Smooth muscle cell (in vitro differentiated cells): Measurements from ENCODE around the gene VGLL1. TPM values are rescaled to one million over a fixed set of nuclear protein-coding genes. Genes with fewer than 3 reads are reported as not detected.

Experiments
- DNase-seq: peaks from one replicate; lab custom pipeline; 2025; ENCODE audit not compliant: unreplicated experiment; lab: John Stamatoyannopoulos, UW
- H2AFZ ChIP-seq: fragments of 200-600 bp; sonication (generic); 2 replicates; pipeline ENCODE4 v1.6.0; 2016; ENCODE audit warnings: antibody characterized with exemption, low read depth, mild to moderate bottlenecking
- H3F3A ChIP-seq: fragments of 200-600 bp; sonication (generic); 2 replicates; pipeline ENCODE4 v1.6.0; 2017; ENCODE audit warnings: antibody characterized with exemption, low read depth
- H3K27ac ChIP-seq: fragments of 200-600 bp; sonication (generic); 2 replicates; pipeline ENCODE4 v1.5.1; 2016; ENCODE audit warnings: low read depth, mild to moderate bottlenecking
- H3K27me3 ChIP-seq: fragments of 200-600 bp; sonication (generic); 2 replicates; pipeline ENCODE4 v1.6.1; 2016; ENCODE audit warnings: low read depth, mild to moderate bottlenecking
- H3K36me3 ChIP-seq: fragments of 200-600 bp; sonication (generic); 2 replicates; pipeline ENCODE4 v1.5.1; 2016; ENCODE audit warnings: low read depth
- H3K4me1 ChIP-seq: fragments of 200-600 bp; sonication (generic); 2 replicates; pipeline ENCODE4 v1.5.1; 2016; ENCODE audit warnings: low read depth
- H3K4me2 ChIP-seq: fragments of 200-600 bp; sonication (generic); 2 replicates; pipeline ENCODE4 v1.6.0; 2016; ENCODE audit warnings: mild to moderate bottlenecking
- H3K4me3 ChIP-seq: fragments of 200-600 bp; sonication (generic); 2 replicates; pipeline ENCODE4 v1.5.1; 2016; ENCODE audit warnings: mild to moderate bottlenecking
- H3K79me2 ChIP-seq: fragments of 200-600 bp; sonication (generic); 2 replicates; pipeline ENCODE4 v1.6.0; 2016; ENCODE audit warnings: low read depth, mild to moderate bottlenecking
- H3K9ac ChIP-seq: fragments of 200-600 bp; sonication (generic); 2 replicates; pipeline ENCODE4 v1.6.0; 2016; ENCODE audit warnings: low read depth
- H3K9me3 ChIP-seq: fragments of 200-600 bp; sonication (generic); replicated peaks from 2 replicates; pipeline ENCODE4 v1.5.1; 2016; ENCODE audit warnings: low read depth
- H4K20me1 ChIP-seq: fragments of 200-600 bp; sonication (generic); 2 replicates; pipeline ENCODE4 v1.6.0; 2016; ENCODE audit warnings: low read depth
- CTCF ChIP-seq: fragments of 200-600 bp; sonication (generic); IDR thresholded peaks from 2 replicates; pipeline ENCODE4 v1.5.1; 2017; ENCODE audit warnings: borderline replicate concordance, mild to moderate bottlenecking, antibody characterized with exemption; ENCODE audit not compliant: insufficient read depth, poor library complexity, severe bottlenecking
- WGBS: methylation state at CpG from one replicate; pipeline ENCODE4 v1.1.7; 2016; ENCODE audit warnings: low lambda C conversion rate; 5-methylcytosine and 5-hydroxymethylcytosine counted together
- polyA plus RNA-seq: library from polyadenylated mRNA; unstranded; fragments of >200 nt; fragmentation: Nextera tagmentation; extraction: Ambion mirVana; gene quantifications from 2 replicates; pipeline ENCODE4 v1.2.1, GENCODE V29; 2016
- total RNA-seq: library from RNA; depleted of rRNA; stranded (reverse); fragments of >200 nt; gene quantifications from 2 replicates; pipeline ENCODE4 v1.2.3, GENCODE V29; 2014

The VGLL1 gene
- total and polyA plus RNA-seq, 2 experiments from 2014 or later = 0.48 to 3.1 TPM

DNA sequence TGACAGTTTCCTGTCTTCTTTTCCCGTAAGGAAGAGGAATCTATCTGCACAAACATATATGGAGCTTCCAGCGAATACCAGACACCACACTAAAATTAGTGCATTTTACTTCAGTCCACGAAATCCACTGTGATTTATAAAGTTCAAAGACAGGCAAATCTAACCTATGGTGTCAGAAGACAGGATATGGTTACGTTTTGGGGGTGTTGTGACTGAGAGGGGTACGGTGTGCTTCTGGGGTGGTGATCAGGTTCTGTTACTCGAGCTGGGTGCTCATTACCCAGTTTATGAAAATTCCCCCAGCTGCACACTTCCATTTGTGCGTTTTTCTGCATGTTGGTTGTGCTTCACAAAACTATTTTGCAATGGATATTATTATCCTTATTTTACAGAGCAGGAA, 10.3 kb downstream of the VGLL1 start:
- WGBS = 51% methylated on average over 7 of the region's 7 CpGs
- Histone ChIP-seq H3K79me2 (no peaks in the 10 kb centered on the region), H3K4me2 (no peak overlapping the region), H3K4me1 (no peaks in the 10 kb centered on the region), H3K27ac (no peak overlapping the region), H2AFZ (no peak overlapping the region), H3K9me3 (no peaks in the 10 kb centered on the region), H3K36me3 (no peaks in the 10 kb centered on the region), H3K4me3 (no peak overlapping the region), H3K27me3 (no peaks in the 10 kb centered on the region), H3F3A (no peaks in the 10 kb centered on the region), H4K20me1 (no peaks in the 10 kb centered on the region), H3K9ac (no peak overlapping the region)
- no peak for TF ChIP-seq CTCF
- DNase-seq = no peak

- Histone ChIP-seq H3K4me2 (no peak overlapping the region), H3K36me3 (no peaks in the 10 kb centered on the region), H3K4me3 (no peak overlapping the region), H3K4me1 (no peaks in the 10 kb centered on the region), H4K20me1 (no peaks in the 10 kb centered on the region), H3K27me3 (no peaks in the 10 kb centered on the region), H3K27ac (no peak overlapping the region), H3K9ac (no peak overlapping the region), H2AFZ (no peak overlapping the region), H3K9me3 (no peaks in the 10 kb centered on the region), H3K79me2 (no peaks in the 10 kb centered on the region), H3F3A (no peaks in the 10 kb centered on the region)
- WGBS = 82% methylated on average over 3 of the region's 3 CpGs
- TF ChIP-seq CTCF = no peak
- no peak for DNase-seq
These were observed 14.4 kb downstream of the VGLL1 start for GRCh38 chrX:136546371-136546781.

GRCh38 chrX:136549226-136549625, 17.2 kb downstream of the VGLL1 start:
- Histone ChIP-seq H3K9me3 (no peaks in the 10 kb centered on the region), H3K9ac (no peak overlapping the region), H3K36me3 (no peaks in the 10 kb centered on the region), H3K4me1 (no peaks in the 10 kb centered on the region), H4K20me1 (no peaks in the 10 kb centered on the region), H3K27ac (no peak overlapping the region), H2AFZ (no peak overlapping the region), H3K79me2 (no peaks in the 10 kb centered on the region), H3K4me2 (no peak overlapping the region), H3K4me3 (no peak overlapping the region), H3K27me3 (no peaks in the 10 kb centered on the region), H3F3A (no peaks in the 10 kb centered on the region)
- DNase-seq = no peak
- WGBS = 84% methylated on average over 5 of the region's 5 CpGs
- TF ChIP-seq CTCF = no peak

DNA sequence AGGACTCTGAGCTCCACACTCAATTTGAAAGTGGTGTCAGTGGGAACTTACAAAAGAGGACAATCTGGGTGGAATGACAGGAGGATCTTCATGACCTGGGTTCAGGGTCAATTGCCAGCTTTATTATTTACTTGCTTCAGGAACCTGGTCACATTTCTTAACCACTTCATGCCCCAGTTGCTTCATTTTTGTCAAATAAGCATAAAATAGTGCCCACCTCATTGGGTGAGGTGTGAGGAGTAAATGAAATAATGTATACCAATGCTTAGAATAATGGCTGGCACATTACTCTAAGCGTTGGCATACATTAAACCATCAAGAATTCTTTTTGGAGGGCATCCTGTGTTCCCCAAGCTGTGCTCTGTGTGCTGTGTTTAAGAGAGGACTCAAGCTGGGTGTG, 19.4 kb downstream of the VGLL1 start:
- DNase-seq = no peak
- no peak overlapping the region for H2AFZ ChIP-seq
- WGBS = 54% methylated on average over 1 of the region's 1 CpG
- H3K4me2 ChIP-seq = no peak overlapping the region
- H3K4me3 ChIP-seq = no peak overlapping the region
- H3K9me3 ChIP-seq = no peaks in the 10 kb centered on the region
- no peak for TF ChIP-seq CTCF
- no peaks in the 10 kb centered on the region for H3F3A ChIP-seq
- H3K9ac ChIP-seq = no peak overlapping the region
- no peaks in the 10 kb centered on the region for H3K4me1 ChIP-seq
- no peak overlapping the region for H3K27ac ChIP-seq
- H3K36me3 ChIP-seq = no peaks in the 10 kb centered on the region
- no peaks in the 10 kb centered on the region for H4K20me1 ChIP-seq
- H3K79me2 ChIP-seq = no peaks in the 10 kb centered on the region
- no peaks in the 10 kb centered on the region for H3K27me3 ChIP-seq
